GM21390 (cell line): ENCODE results near the gene C10orf67.
"Not testable (repeated sequence)": the region's sequence is repeated elsewhere in the genome, so short reads cannot be mapped to it uniquely, and the experiment has no call there.

ENCODE experiments used
- ATAC-seq: cut with Tn5 transposase; IDR thresholded peaks from one replicate; pipeline ENCODE4 v1.9.1; 2021; ENCODE audit not compliant: unreplicated experiment

Gene C10orf67

GRCh38 chr10:23280419-23281043 is 64.1 kb downstream of the C10orf67 start:
- no peak for ATAC-seq

GRCh38 chr10:23275355-23275754 is 69.2 kb downstream of the C10orf67 start:
- no peak for ATAC-seq

- ATAC-seq, result not testable (repeated sequence)
These were observed 70.4 kb downstream of the C10orf67 start for GRCh38 chr10:23274179-23274578.

GRCh38 chr10:23270531-23270930 is 74.1 kb downstream of the C10orf67 start:
- ATAC-seq, result no peak

GRCh38 chr10:23263441-23264164 is 81.0 kb downstream of the C10orf67 start:
- ATAC-seq, result no peak

GRCh38 chr10:23262928-23263327 is 81.7 kb downstream of the C10orf67 start:
- no peak for ATAC-seq

- ATAC-seq, result no peak
These were observed 86.1 kb downstream of the C10orf67 start for GRCh38 chr10:23258516-23258915.

- ATAC-seq, result no peak
These were observed 90.8 kb downstream of the C10orf67 start for GRCh38 chr10:23253780-23254179.

GRCh38 chr10:23252859-23253258 is 91.7 kb downstream of the C10orf67 start:
- ATAC-seq, result not testable (repeated sequence)

GRCh38 chr10:23241779-23242178 is 102.8 kb downstream of the C10orf67 start:
- not testable (repeated sequence) for ATAC-seq

- no peak for ATAC-seq
These were observed 106.6 kb downstream of the C10orf67 start for GRCh38 chr10:23238015-23238414.

GRCh38 chr10:23230582-23230981 is 114.0 kb downstream of the C10orf67 start:
- ATAC-seq, result no peak

- no peak for ATAC-seq
These were observed 127.1 kb downstream of the C10orf67 start for GRCh38 chr10:23217471-23217870.

GRCh38 chr10:23205972-23206642 is 138.5 kb downstream of the C10orf67 start:
- ATAC-seq, result no peak

- no peak for ATAC-seq
These were observed 139.8 kb downstream of the C10orf67 start for GRCh38 chr10:23204773-23205172.

- ATAC-seq, result no peak
These were observed 140.9 kb downstream of the C10orf67 start for GRCh38 chr10:23203369-23204325.

- ATAC-seq, result no peak
These were observed 141.8 kb downstream of the C10orf67 start for GRCh38 chr10:23202779-23203178.

GRCh38 chr10:23201837-23202236 is 142.8 kb downstream of the C10orf67 start:
- ATAC-seq, result no peak

GRCh38 chr10:23200997-23201652 is 143.5 kb downstream of the C10orf67 start:
- ATAC-seq, result no peak

- no peak for ATAC-seq
These were observed 144.0 kb downstream of the C10orf67 start for GRCh38 chr10:23200586-23200985.
